ENCODE results near the gene TEX35. TPM values are rescaled to one million over a fixed set of nuclear protein-coding genes. Genes with fewer than 3 reads are reported as not detected.

TEX35 gene
- total and polyA plus RNA-seq, 7 experiments from 2014 or later: not detected

DNA sequence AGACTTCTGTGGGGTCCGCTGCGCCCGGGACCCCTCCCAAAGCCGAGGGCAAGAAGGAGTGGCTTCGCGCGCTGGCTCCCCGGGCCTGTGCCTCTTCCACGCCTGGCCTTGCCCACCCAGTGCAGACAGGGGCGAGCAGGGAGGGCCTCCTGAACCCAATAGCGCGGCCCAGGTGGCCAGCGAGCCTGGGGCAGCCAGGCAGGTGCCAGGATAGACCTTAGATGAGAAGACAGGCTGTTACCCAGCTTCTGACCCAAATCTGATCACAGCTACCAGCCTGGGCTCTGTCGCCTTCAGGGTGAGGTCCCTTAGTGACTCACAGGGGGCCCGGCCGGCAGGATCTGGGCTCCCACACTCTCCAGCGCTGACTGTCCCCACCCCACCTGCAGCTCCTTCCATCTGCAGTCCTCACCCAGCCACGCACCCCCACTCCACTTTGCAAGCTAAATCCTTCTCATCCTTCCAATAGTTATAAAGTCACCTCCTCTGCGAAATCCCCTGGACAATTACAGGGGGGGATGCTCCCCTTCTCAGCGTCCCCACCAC, 25.8 kb upstream of the TEX35 start:
- no peaks in the 10 kb centered on the region for H3K4me1 ChIP-seq (ENCODE audit: control insufficient read depth in 2 of 2, insufficient read depth in 2 of 2, low read length in 2 of 2)
- H3K4me3 Mint-ChIP-seq: no peak overlapping the region
- H3K9me3 ChIP-seq (ENCODE audit: control insufficient read depth in 2 of 3, low read length in 3 of 3): no peaks in the 10 kb centered on the region
- DNase-seq (no peak), ATAC-seq (no peak)
- H3K27ac Mint-ChIP-seq: peak overlapping the region in 1 of 9 donors; percentile 41
- H3K4me3 ChIP-seq (ENCODE audit: low read length): no peak overlapping the region
- intact Hi-C loops (cut with micrococcal nuclease): no loop called here
- H3K27ac ChIP-seq (ENCODE audit: low read depth, low read length): no peak overlapping the region
- H3K9me3 Mint-ChIP-seq: no peaks in the 10 kb centered on the region
- POLR2A ChIA-PET: no interaction called here
- no peaks in the 10 kb centered on the region for H3K36me3 ChIP-seq (ENCODE audit: control insufficient read depth in 2 of 3, insufficient read depth in 3 of 3, low read length in 3 of 3)
- no peaks in the 10 kb centered on the region for H3K36me3 Mint-ChIP-seq
- H3K27me3 ChIP-seq (ENCODE audit: control insufficient read depth in 2 of 2, insufficient read depth in 2 of 2, low read length in 2 of 2): no peaks in the 10 kb centered on the region
- H3K27me3 Mint-ChIP-seq: peaks cover 6 to 24% (median 12%) of the 10 kb centered on the region in 5 donors
- peaks cover 0 to 5% (median 0%) of the 10 kb centered on the region in 7 donors for H3K4me1 Mint-ChIP-seq
- CTCF ChIA-PET: no interaction called here

DNA sequence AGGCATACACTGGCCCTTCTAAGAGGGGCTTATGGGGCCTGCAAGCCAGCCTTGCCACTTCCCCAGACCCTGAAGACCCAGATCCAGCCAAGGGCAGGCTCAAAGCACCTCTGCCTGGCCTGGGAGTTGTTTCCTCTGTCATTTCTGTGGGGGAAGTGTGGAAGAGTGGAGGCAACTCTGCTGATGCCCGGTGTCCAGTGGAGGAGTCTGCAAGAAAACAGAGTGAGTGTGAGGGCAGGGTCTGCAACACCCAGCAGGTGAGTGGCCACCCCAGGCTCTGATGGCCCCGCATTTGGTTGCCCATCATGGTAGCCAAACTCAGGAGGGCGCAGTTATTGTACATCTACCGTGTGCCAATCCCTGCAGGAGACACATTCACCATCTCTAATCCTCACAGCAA, 24.5 kb upstream of the TEX35 start:
- Mint-ChIP-seq H3K4me1 (peaks cover 0 to 5% (median 0%) of the 10 kb centered on the region in 7 donors), H3K36me3 (no peaks in the 10 kb centered on the region), H3K27ac (no peak overlapping the region), H3K4me3 (no peak overlapping the region), H3K27me3 (peaks cover 6 to 24% (median 12%) of the 10 kb centered on the region in 5 donors), H3K9me3 (no peaks in the 10 kb centered on the region)
- Histone ChIP-seq H3K27me3 (ENCODE audit: control insufficient read depth in 2 of 2, insufficient read depth in 2 of 2, low read length in 2 of 2) (no peaks in the 10 kb centered on the region), H3K9me3 (ENCODE audit: control insufficient read depth in 2 of 3, low read length in 3 of 3) (no peaks in the 10 kb centered on the region), H3K4me3 (ENCODE audit: low read length) (no peak overlapping the region), H3K27ac (ENCODE audit: low read depth, low read length) (no peak overlapping the region), H3K36me3 (ENCODE audit: control insufficient read depth in 2 of 3, insufficient read depth in 3 of 3, low read length in 3 of 3) (no peaks in the 10 kb centered on the region), H3K4me1 (ENCODE audit: control insufficient read depth in 2 of 2, insufficient read depth in 2 of 2, low read length in 2 of 2) (no peaks in the 10 kb centered on the region)
- no peak for DNase-seq
- ATAC-seq: no peak
- intact Hi-C loops (cut with micrococcal nuclease): no loop called here
- ChIA-PET CTCF (no interaction called here), POLR2A (no interaction called here)

DNA sequence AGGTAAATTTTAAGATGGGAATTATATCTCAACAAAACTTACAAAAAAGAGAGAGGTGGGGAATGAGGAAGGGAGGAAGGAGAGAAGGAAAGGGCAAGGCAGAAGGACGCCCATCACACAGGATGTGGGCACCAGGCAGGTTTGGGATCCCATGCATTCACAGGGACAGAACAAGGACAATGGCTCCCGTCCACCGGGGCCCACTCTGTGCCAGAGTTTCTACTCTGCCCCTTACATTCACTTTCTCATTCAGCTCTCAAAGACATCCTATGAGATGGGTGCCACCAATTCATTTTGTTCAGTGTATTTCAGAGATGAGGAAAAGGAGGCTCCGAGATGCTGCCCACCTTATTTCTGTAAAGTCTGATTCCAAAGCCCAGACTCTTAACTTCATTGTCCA, 23.5 kb upstream of the TEX35 start:
- Mint-ChIP-seq H3K9me3 (no peaks in the 10 kb centered on the region), H3K4me3 (no peak overlapping the region), H3K27me3 (peaks cover 6 to 24% (median 12%) of the 10 kb centered on the region in 5 donors), H3K4me1 (peaks cover 0 to 5% (median 0%) of the 10 kb centered on the region in 7 donors), H3K27ac (no peak overlapping the region), H3K36me3 (no peaks in the 10 kb centered on the region)
- Histone ChIP-seq H3K4me3 (ENCODE audit: low read length) (no peak overlapping the region), H3K27me3 (ENCODE audit: control insufficient read depth in 2 of 2, insufficient read depth in 2 of 2, low read length in 2 of 2) (no peaks in the 10 kb centered on the region), H3K36me3 (ENCODE audit: control insufficient read depth in 2 of 3, insufficient read depth in 3 of 3, low read length in 3 of 3) (no peaks in the 10 kb centered on the region), H3K9me3 (ENCODE audit: control insufficient read depth in 2 of 3, low read length in 3 of 3) (no peaks in the 10 kb centered on the region), H3K27ac (ENCODE audit: low read depth, low read length) (no peak overlapping the region), H3K4me1 (ENCODE audit: control insufficient read depth in 2 of 2, insufficient read depth in 2 of 2, low read length in 2 of 2) (no peaks in the 10 kb centered on the region)
- intact Hi-C loops (cut with micrococcal nuclease): no loop called here
- no peak for DNase-seq
- ATAC-seq: no peak
- ChIA-PET POLR2A (no interaction called here), CTCF (no interaction called here)

- no peaks in the 10 kb centered on the region for H3K36me3 ChIP-seq (ENCODE audit: control insufficient read depth in 2 of 3, insufficient read depth in 3 of 3, low read length in 3 of 3)
- Mint-ChIP-seq H3K36me3 (no peaks in the 10 kb centered on the region), H3K4me3 (no peak overlapping the region), H3K4me1 (peaks cover 0 to 5% (median 0%) of the 10 kb centered on the region in 7 donors), H3K9me3 (no peaks in the 10 kb centered on the region), H3K27me3 (peaks cover 6 to 21% (median 12%) of the 10 kb centered on the region in 5 donors), H3K27ac (no peak overlapping the region)
- POLR2A ChIA-PET: no interaction called here
- no peak overlapping the region for H3K4me3 ChIP-seq (ENCODE audit: low read length)
- no peaks in the 10 kb centered on the region for H3K9me3 ChIP-seq (ENCODE audit: control insufficient read depth in 2 of 3, low read length in 3 of 3)
- no peaks in the 10 kb centered on the region for H3K27me3 ChIP-seq (ENCODE audit: control insufficient read depth in 2 of 2, insufficient read depth in 2 of 2, low read length in 2 of 2)
- DNase-seq (no peak), ATAC-seq (no peak)
- CTCF ChIA-PET: no interaction called here
- no peaks in the 10 kb centered on the region for H3K4me1 ChIP-seq (ENCODE audit: control insufficient read depth in 2 of 2, insufficient read depth in 2 of 2, low read length in 2 of 2)
- intact Hi-C loops (cut with micrococcal nuclease): no loop called here
- H3K27ac ChIP-seq (ENCODE audit: low read depth, low read length): no peak overlapping the region
These were observed 22.8 kb upstream of the TEX35 start for GRCh38 chr1:178490136-178490535.

- Histone ChIP-seq H3K27ac (ENCODE audit: low read depth, low read length) (no peak overlapping the region), H3K9me3 (ENCODE audit: control insufficient read depth in 2 of 3, low read length in 3 of 3) (no peaks in the 10 kb centered on the region), H3K27me3 (ENCODE audit: control insufficient read depth in 2 of 2, insufficient read depth in 2 of 2, low read length in 2 of 2) (no peaks in the 10 kb centered on the region), H3K36me3 (ENCODE audit: control insufficient read depth in 2 of 3, insufficient read depth in 3 of 3, low read length in 3 of 3) (no peaks in the 10 kb centered on the region), H3K4me3 (ENCODE audit: low read length) (no peak overlapping the region), H3K4me1 (ENCODE audit: control insufficient read depth in 2 of 2, insufficient read depth in 2 of 2, low read length in 2 of 2) (no peaks in the 10 kb centered on the region)
- H3K27ac Mint-ChIP-seq: no peak overlapping the region
- intact Hi-C loops (cut with micrococcal nuclease): no loop called here
- CTCF ChIA-PET: no interaction called here
- POLR2A ChIA-PET: no interaction called here
- ATAC-seq: no peak
- H3K4me1 Mint-ChIP-seq: peaks cover 0 to 4% (median 0%) of the 10 kb centered on the region in 7 donors
- H3K36me3 Mint-ChIP-seq: no peaks in the 10 kb centered on the region
- peaks cover 4 to 16% (median 12%) of the 10 kb centered on the region in 5 donors for H3K27me3 Mint-ChIP-seq
- H3K4me3 Mint-ChIP-seq: no peak overlapping the region
- no peaks in the 10 kb centered on the region for H3K9me3 Mint-ChIP-seq
- no peak for DNase-seq
These were observed 21.9 kb upstream of the TEX35 start for GRCh38 chr1:178490967-178491366.

- peaks cover 0 to 4% (median 0%) of the 10 kb centered on the region in 7 donors for H3K4me1 Mint-ChIP-seq
- H3K4me1 ChIP-seq (ENCODE audit: control insufficient read depth in 2 of 2, insufficient read depth in 2 of 2, low read length in 2 of 2): no peaks in the 10 kb centered on the region
- CTCF ChIA-PET: no interaction called here
- intact Hi-C loops (cut with micrococcal nuclease): no loop called here
- no peaks in the 10 kb centered on the region for H3K9me3 ChIP-seq (ENCODE audit: control insufficient read depth in 2 of 3, low read length in 3 of 3)
- no peak overlapping the region for H3K4me3 Mint-ChIP-seq
- DNase-seq (no peak), ATAC-seq (no peak)
- no peaks in the 10 kb centered on the region for H3K27me3 ChIP-seq (ENCODE audit: control insufficient read depth in 2 of 2, insufficient read depth in 2 of 2, low read length in 2 of 2)
- no peak overlapping the region for H3K4me3 ChIP-seq (ENCODE audit: low read length)
- H3K27me3 Mint-ChIP-seq: peaks cover 4 to 16% (median 12%) of the 10 kb centered on the region in 5 donors
- no peaks in the 10 kb centered on the region for H3K36me3 Mint-ChIP-seq
- no peak overlapping the region for H3K27ac Mint-ChIP-seq
- no peaks in the 10 kb centered on the region for H3K9me3 Mint-ChIP-seq
- POLR2A ChIA-PET: no interaction called here
- H3K27ac ChIP-seq (ENCODE audit: low read depth, low read length): no peak overlapping the region
- H3K36me3 ChIP-seq (ENCODE audit: control insufficient read depth in 2 of 3, insufficient read depth in 3 of 3, low read length in 3 of 3): no peaks in the 10 kb centered on the region
These were observed 21.2 kb upstream of the TEX35 start for GRCh38 chr1:178491721-178492120.

DNA sequence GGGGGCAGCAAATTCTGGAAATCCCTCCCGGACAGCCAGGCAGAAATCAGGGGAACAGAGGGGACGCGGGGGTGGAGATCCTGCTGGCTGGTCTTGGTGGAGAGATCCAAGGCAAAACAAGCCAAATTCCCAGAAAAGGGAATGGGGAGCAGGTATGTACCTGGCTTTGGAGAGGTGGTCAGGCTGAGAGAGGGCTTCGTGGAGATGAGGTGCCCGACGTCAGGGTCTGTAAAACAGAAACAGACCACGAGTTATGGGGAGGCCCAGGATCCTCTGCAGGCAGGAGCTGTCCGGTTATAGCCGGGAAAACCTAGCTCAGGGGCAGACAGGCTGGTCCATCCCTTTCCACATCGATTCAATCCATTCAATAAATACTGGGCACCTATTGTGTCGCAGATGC, 20.6 kb upstream of the TEX35 start:
- H3K9me3 ChIP-seq (ENCODE audit: control insufficient read depth in 2 of 3, low read length in 3 of 3): no peaks in the 10 kb centered on the region
- H3K4me3 Mint-ChIP-seq: no peak overlapping the region
- H3K4me3 ChIP-seq (ENCODE audit: low read length): no peak overlapping the region
- ATAC-seq: no peak
- H3K27me3 Mint-ChIP-seq: peaks cover 3 to 14% (median 9%) of the 10 kb centered on the region in 5 donors
- no peaks in the 10 kb centered on the region for H3K9me3 Mint-ChIP-seq
- H3K27ac ChIP-seq (ENCODE audit: low read depth, low read length): no peak overlapping the region
- no peaks in the 10 kb centered on the region for H3K4me1 ChIP-seq (ENCODE audit: control insufficient read depth in 2 of 2, insufficient read depth in 2 of 2, low read length in 2 of 2)
- H3K4me1 Mint-ChIP-seq: peaks cover 0 to 4% (median 0%) of the 10 kb centered on the region in 7 donors
- DNase-seq: no peak
- CTCF ChIA-PET: no interaction called here
- no peaks in the 10 kb centered on the region for H3K27me3 ChIP-seq (ENCODE audit: control insufficient read depth in 2 of 2, insufficient read depth in 2 of 2, low read length in 2 of 2)
- no peaks in the 10 kb centered on the region for H3K36me3 Mint-ChIP-seq
- H3K27ac Mint-ChIP-seq: no peak overlapping the region
- POLR2A ChIA-PET: interaction anchor here (0.6 kb wide), 1 partner anchor 31 kb away, joined by 4 read pairs; no protein-coding TSS in a partner anchor
- H3K36me3 ChIP-seq (ENCODE audit: control insufficient read depth in 2 of 3, insufficient read depth in 3 of 3, low read length in 3 of 3): no peaks in the 10 kb centered on the region
- intact Hi-C loops (cut with micrococcal nuclease): no loop called here
